ENCODE data around the gene NR2F1.

DNA sequence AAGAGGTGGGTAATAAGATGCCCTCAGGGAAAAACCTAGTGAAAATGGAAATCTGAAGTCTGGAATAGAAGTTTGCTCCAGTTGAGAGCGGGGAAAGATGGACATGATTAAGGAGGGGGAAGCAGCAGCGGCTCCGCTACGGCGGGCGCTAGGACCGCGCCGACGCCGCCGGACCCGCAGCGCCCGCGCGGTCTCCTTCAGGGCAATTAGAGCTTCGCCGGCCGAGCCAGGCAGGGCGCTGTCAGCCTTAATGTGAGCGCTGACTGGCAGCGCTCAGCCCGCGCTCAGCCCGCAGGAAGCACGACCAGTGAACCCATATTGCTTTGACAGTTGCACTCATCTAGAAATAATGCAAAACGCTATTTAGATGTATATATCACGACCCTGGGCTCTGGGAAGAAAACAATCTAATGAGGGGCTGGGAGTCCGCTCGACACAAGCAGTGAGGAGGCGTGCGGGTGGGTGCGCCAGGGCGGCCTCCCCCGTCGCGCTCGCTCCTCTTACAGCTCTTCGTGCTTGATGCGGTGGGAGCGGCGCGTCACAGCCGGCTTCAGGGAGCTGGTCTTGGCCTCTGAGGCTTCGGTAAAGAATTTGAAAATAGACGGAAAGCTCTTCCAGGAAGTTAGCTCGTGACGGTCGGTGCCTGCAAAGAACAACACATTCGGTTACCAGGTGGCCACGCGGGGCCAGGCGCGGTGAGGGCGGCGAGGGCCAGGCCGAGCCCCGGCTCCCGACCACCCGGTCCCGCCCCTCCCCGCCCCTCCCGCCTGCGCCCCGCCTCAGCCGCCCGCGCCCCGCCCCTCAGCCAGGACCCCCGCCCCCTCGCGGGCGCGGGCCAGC is 37.7 kb downstream of the NR2F1 start:
- no peak for TF ChIP-seq EZH2 (IDR thresholded peaks at IDR 0.05; ENCODE audit: low read length, missing control alignments)
- TF ChIP-seq, protein P1, sequence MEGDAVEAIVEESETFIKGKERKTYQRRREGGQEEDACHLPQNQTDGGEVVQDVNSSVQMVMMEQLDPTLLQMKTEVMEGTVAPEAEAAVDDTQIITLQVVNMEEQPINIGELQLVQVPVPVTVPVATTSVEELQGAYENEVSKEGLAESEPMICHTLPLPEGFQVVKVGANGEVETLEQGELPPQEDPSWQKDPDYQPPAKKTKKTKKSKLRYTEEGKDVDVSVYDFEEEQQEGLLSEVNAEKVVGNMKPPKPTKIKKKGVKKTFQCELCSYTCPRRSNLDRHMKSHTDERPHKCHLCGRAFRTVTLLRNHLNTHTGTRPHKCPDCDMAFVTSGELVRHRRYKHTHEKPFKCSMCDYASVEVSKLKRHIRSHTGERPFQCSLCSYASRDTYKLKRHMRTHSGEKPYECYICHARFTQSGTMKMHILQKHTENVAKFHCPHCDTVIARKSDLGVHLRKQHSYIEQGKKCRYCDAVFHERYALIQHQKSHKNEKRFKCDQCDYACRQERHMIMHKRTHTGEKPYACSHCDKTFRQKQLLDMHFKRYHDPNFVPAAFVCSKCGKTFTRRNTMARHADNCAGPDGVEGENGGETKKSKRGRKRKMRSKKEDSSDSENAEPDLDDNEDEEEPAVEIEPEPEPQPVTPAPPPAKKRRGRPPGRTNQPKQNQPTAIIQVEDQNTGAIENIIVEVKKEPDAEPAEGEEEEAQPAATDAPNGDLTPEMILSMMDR (conservative IDR thresholded peaks at IDR 0.05 in 1 of 2, IDR thresholded peaks at IDR 0.05 in 1 of 2; ENCODE audit: low read depth in 1 of 2, low read length in 2 of 2) = peak in 1 of 2 donors; percentile 11

Measured in fibroblast of lung (primary cell).